H1 (cell line): ENCODE measurements around the gene RNU6-1.

Source experiments
- JUND ChIP-seq: IDR thresholded peaks from 2 replicates; pipeline ENCODE4 v1.6.1; 2011; ENCODE audit warnings: mild to moderate bottlenecking, improper control_type of control experiment, low read length
- RFX5 ChIP-seq: IDR thresholded peaks from 2 replicates; pipeline ENCODE4 v1.6.1; 2011; ENCODE audit warnings: low read depth, low read length, improper control_type of control experiment, borderline replicate concordance
- TF ChIP-seq, protein P1 (sequence below), 3 experiments: IDR thresholded peaks; 1 replicate in 2 of 3; 2 replicates in 1 of 3; pipeline versions ENCODE4 v1.5.1 to v1.6.1; 2011; ENCODE audit warnings: low read length in 3 of 3, mild to moderate bottlenecking in 3 of 3, inconsistent platforms in 2 of 3, low read depth in 1 of 3, moderate library complexity in 1 of 3; ENCODE audit not compliant: insufficient read depth in 1 of 3; ENCODE audit errors: control extremely low read depth in 1 of 3

DNA sequence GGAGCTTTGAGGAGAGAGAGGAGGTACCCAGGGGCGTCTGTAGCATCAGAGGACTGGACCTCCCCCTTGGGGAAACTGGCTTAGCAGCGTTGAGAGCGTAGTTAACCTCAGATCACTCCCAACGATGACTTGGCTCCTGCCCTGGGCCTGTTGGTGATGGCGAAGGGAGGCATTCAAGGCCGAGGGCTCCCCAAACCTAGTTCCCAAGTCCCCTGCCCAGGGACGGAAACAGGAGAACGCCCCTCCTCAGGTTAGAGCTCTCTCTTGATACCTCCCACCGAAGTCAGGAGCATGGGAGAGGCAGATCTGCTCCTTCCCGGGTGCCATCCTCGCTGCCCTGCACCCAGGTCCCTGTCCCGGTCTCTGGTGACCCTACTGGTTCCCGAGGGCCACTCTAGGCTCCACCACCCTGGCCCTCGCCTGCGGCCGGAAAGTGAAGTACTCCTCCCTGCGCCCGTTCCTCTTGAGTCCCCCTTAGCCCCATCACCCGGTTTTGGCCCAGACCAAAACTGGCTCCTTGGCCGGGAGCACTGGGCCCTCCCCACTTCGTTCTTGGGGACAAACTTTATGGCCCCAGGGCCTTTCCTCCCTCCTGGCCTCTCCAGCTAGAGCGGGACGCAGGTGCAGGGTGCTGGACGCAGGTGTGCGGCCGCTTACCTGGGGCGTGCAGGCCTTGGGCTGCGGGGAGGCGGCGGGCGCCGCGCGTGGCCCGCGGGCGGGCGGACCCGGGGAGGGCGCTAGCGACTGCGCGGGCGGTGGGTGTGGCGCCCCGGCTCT lies 17.1 kb downstream of the RNU6-1 start:
- TF ChIP-seq, protein P1, sequence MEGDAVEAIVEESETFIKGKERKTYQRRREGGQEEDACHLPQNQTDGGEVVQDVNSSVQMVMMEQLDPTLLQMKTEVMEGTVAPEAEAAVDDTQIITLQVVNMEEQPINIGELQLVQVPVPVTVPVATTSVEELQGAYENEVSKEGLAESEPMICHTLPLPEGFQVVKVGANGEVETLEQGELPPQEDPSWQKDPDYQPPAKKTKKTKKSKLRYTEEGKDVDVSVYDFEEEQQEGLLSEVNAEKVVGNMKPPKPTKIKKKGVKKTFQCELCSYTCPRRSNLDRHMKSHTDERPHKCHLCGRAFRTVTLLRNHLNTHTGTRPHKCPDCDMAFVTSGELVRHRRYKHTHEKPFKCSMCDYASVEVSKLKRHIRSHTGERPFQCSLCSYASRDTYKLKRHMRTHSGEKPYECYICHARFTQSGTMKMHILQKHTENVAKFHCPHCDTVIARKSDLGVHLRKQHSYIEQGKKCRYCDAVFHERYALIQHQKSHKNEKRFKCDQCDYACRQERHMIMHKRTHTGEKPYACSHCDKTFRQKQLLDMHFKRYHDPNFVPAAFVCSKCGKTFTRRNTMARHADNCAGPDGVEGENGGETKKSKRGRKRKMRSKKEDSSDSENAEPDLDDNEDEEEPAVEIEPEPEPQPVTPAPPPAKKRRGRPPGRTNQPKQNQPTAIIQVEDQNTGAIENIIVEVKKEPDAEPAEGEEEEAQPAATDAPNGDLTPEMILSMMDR (IDR thresholded peaks at IDR 0.05; ENCODE audit: control extremely low read depth in 1 of 3, insufficient read depth in 1 of 3, low read depth in 1 of 3, low read length in 3 of 3): no peak
- TF ChIP-seq JUND (no peak), RFX5 (no peak)
